RPMI8226 (cell line): ENCODE results near the gene CDH12.
"Not testable (repeated sequence)": the region's sequence is repeated elsewhere in the genome, so short reads cannot be mapped to it uniquely, and the experiment has no call there.

Experiments
- DNase-seq: peaks from one replicate; pipeline ENCODE4 v3.0.0-alpha.2; 2015

The CDH12 gene

DNA sequence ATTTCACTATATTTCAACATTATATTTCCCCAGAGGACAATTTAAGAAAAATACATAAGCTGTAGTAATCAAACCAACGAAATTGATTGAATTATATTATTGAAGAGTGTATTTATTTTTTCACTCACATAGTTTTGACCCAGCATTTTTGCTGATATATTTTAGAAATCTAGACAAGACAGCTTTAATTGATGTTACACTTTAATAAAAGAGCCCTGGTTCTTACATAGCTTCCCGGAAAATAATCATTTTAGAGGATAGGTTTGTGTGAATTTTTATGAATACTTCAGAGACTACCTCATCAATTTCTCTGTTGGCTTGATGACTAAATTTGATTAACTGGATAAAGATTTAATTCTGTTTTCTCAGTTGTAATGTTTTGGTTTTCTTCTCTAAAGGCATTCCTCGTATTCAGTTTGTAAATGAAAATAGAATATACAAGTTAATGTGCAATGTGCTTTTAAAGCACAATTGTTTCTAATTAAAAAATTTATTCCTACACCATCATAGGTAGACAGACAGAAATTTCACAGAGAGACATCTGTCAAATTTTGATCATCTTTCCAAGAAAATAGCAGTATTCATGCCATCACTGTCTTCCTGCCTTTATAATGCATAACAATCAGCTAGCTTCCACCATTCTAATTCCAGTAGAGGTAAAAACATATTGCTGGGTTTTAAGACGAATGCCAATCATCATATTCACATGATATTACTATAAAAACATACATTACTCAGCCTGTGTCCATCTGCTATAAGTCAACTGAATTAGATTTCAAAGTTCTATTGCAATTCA lies 441.4 kb downstream of the CDH12 start:
- DNase-seq: no peak

DNA sequence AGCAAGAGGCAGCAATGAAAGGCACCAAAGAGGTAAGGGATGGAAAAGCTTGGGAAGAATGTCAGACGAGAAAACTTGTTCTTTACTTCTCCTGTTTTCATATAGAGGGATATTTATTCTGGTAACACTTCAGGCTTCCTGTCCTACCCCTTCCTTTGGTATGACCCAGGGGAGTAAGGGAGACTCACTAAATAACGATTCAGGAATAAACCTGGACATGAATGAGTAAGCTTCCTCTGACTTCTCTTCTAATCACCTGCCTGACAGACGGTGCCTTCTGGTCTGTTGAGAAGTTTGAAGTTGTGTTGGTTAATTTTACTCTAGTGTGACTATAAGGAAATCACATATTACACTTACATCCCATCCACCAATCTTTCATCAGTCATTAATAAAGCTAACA lies 461.2 kb downstream of the CDH12 start:
- DNase-seq: no peak

DNA sequence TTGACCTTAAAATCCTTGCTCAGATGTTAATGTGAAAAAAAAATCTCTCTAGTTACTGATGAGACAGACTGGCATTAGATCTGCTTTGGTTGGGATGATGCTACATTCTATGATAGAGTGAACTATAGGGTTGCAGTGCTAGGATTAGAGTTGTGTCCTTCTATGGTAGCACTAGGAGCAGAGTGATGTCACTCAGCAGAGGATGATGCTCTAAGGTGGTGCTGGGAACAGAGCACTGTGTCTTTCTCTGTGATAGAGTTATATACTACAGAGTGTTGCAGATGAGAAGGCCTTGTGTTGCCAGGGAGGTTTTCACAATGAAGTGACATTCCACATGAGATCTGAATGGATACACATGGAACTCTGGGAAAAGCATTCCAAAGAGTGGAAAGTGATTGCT lies 462.3 kb downstream of the CDH12 start:
- no peak for DNase-seq

DNA sequence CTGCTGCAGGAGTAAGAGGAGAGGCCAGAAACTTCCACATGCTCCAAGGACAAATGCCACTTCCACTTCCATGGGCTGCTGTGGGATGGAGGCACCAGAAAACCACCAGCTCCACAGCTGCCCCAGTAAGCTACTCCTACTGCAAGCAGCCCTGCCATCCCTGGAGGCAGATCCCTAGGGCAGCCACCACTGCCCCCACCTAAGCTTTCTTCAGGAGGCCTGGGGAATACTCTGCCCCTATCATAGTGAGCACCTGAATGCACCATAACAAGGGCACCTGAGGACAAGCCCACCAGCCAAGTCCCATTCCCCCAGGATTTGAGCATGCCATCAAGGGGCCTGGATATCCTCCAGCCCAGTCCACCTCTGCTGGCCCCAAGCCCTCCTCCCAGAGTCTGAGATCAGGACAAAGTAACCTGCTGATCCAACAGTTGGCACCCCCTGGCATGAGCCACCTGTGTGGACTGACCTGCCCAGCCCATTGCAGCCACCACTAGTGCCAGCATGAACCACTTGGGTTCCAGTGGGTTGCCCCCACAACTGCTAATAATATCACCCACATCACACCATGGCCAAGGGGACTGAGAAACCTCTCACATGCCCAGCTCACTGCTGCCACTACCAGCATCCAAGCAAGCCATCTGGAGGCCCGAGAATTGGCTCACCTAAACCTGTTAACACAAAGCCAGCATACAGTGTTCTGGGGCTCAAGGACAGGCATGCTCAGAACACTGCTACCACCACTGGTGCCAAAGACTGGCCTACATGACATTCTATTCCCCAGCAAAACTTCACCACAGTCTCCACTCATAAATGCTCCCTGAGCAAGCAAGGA lies 480.1 kb downstream of the CDH12 start:
- no peak for DNase-seq

GRCh38 chr5:22372376-22372775 lies 480.8 kb downstream of the CDH12 start:
- DNase-seq: no peak

- DNase-seq: no peak
These were observed 498.2 kb downstream of the CDH12 start for GRCh38 chr5:22354956-22355355.

DNA sequence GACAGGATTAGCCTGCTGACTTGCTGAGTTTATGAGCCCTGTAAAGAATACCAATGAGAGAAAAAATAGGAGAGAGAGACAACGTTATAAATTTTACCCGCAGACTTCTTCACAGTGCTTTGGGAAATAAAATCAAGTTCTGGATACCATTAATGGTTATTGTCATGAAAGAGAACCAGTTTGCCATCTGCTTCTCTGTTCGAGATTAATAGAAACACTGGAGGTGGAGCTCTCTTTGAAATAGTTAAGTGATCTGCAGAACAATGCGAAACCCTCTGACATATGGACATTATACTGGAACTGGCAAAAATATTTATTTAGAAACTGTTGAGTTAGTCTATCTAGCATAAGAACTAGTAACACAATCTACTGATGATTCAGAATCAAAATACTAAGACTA lies 500.7 kb downstream of the CDH12 start:
- no peak for DNase-seq

- no peak for DNase-seq
These were observed 502.0 kb downstream of the CDH12 start for GRCh38 chr5:22351178-22351577.

DNA sequence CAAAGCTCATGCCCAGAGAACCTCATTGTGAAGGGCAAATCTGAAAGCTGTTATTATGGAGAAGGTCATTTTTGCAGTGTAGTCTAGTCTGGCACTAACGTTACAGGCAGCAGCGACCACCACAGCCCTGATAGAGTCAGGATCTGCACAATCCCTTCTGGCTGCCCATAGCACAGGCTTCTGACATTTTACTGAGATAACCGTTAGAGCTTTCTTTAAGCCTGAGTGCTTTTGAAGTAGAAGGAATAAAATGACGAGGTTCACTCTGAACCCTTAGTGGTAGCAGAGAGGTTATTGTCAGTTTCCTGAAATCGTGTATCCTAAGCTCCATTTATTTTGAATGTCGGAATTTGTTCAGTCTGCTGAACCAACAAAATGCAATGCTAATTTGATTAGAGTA lies 505.1 kb downstream of the CDH12 start:
- DNase-seq: no peak

DNA sequence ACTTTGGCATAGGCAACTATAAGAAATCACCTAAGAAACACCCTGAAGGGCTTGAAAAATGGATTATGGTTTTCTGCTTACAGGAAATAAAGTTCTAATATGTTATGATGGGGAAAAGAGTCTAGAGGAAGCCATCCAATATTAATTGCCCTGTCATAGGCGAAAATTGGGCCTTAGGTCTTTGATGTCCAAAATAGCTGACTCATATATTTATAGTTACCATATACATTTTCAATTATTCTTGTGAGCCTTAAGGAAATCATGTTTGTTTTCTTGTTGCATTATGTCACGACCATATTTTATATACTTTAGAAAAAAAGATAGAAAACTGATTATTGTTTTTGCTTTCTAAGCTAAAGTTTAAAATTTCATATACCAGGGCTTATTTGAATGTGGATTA lies 509.1 kb downstream of the CDH12 start:
- no peak for DNase-seq

GRCh38 chr5:22341406-22341805 lies 511.7 kb downstream of the CDH12 start:
- no peak for DNase-seq

- DNase-seq: not testable (repeated sequence)
These were observed 520.2 kb downstream of the CDH12 start for GRCh38 chr5:22332949-22333348.

DNA sequence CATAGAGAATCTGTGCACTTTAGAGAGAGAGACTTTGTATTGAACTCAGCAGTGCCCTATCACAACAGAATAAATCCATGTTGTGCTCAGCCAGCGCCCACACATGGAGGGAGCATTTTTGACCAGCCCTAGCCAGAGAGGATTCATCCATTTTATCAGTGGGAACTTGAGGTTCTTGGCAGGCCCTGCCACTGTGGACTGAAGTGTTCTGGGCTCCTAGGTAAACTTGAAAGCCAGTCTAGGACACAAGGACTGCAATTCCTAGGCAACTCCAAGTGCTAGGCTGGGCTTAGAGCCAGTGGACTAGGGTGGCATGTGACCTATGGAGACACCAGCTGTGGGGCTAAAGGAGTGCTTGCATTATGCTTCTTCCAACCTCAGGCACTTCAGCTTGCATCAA lies 523.5 kb downstream of the CDH12 start:
- no peak for DNase-seq

DNA sequence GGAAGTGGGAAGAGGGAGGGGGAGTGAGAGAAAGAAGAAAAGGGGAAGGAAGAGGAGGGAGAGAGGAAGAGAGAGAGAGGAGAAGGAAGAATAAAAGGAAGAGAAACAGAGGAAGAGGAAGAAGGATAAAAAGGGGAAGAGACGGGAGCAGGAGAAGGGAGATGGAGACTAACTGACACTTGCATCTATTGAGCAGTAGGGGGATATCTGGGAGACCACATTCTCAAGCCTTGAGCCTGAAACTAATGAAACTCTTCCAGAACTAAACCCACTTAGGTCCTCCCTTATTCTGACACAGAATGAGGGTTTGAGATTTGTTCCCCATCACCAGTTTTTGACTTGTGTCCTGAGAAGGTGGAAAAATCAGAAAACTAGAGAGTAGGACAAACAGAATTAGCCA lies 533.3 kb downstream of the CDH12 start:
- no peak for DNase-seq

- DNase-seq: no peak
These were observed 536.9 kb downstream of the CDH12 start for GRCh38 chr5:22316294-22316693.

- DNase-seq: not testable (repeated sequence)
These were observed 538.1 kb downstream of the CDH12 start for GRCh38 chr5:22315052-22315451.

- no peak for DNase-seq
These were observed 538.6 kb downstream of the CDH12 start for GRCh38 chr5:22314548-22314947.

DNA sequence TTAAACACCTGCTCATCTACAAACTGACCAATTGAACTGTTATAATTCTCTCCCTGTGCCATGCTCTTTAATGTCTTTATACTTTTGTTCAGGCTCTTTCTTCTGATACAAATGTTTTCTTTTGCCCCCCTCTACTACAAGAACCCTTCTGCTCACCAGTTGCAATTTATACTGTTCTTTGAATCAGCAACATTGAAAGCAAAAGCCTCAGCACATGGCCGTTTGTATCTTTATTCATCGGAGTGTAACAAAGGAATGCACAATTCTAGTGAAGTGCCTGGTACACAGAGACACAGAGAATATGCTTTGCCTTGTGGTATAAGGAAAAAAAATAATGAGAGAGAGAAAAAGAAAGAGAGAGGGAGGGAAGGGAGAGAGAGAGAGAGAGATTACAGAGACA lies 547.1 kb downstream of the CDH12 start:
- no peak for DNase-seq

DNA sequence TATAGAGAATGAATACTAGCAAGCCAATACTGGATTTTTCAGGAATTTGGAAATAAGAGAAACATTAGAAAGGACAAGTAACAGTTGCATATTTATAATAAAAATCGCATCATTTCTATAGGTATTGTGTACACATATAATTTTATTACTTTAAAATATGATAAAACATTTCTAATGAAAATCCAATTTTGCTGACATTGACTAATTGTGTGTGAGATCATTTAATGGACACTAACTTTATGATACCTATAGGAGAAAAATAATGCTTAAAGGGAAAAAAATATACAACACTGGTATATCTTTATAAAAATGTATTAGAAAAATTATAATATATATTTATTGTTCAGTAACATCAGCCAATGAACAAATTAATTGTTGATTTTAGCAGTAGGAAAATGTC lies 557.3 kb downstream of the CDH12 start:
- DNase-seq: no peak

GRCh38 chr5:22293147-22293546 lies 560.0 kb downstream of the CDH12 start:
- DNase-seq: no peak

GRCh38 chr5:22278164-22278563 lies 575.0 kb downstream of the CDH12 start:
- no peak for DNase-seq

DNA sequence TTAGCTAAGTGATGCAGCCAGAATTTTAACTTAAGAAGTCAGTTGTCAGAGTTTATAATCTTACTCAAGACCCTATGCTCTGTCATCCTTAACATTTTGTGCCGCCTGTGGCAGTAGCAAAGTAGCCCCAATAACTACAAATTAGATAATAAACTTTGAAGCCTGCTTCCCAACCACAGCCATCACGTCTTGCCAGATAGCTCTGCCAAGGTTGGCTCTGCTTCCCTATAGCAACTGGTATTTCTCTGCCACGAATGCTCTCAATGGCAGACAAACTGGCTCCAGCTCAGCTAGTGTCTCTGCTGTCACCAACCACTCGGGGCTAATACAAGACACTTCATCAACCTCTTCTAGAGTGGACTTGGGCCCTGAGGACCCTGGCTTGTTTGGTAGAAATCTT lies 576.1 kb downstream of the CDH12 start:
- DNase-seq: no peak

DNA sequence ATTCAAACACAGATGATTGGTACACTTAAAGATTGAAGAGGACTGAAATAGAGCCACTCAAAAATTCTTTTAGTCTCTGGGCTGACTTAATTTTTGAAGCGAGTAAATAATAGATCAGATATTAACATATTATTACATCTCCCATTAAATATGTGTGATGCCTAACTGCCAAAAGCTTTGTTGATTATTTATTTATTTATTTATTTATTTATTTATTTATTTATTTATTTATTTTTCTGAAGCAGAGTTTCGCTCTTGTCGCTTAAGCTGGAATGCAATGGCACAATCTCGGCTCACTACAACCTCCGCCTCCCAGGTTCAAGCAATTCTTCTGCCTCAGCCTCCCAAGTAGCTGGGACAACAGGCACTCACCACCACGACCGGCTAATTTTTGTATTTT lies 587.3 kb downstream of the CDH12 start:
- DNase-seq: not testable (repeated sequence)

- DNase-seq: no peak
These were observed 595.0 kb downstream of the CDH12 start for GRCh38 chr5:22258139-22258538.
